ENCODE data around the gene LRP1. TPM values are rescaled to one million over a fixed set of nuclear protein-coding genes. Genes with fewer than 3 reads are reported as not detected.

Gene LRP1
- total RNA-seq, 1 experiment from 2014 or later: 12.4 TPM

DNA sequence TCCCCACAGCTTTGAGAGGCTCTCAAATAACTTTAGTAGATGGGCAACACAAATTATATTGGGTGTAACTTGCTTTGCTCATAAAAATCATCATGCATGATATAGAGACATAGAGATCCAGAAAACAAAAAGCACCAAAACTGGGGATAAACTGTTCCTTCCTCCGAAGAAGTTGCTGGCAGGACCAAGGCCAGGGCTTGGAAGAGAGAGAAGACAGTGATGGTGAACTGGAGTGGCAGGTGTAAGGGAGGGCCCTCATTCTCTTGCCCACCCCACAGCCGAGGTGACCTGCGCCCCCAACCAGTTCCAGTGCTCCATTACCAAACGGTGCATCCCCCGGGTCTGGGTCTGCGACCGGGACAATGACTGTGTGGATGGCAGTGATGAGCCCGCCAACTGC is 72.9 kb downstream of the LRP1 start:
- no TSS peak for BruUV-seq (replicated peaks)
- no peak overlapping the region for H3K27ac Mint-ChIP-seq (ENCODE audit: unreplicated experiment)
- no peak for DNase-seq
- no peaks in the 10 kb centered on the region for H3K4me1 Mint-ChIP-seq (ENCODE audit: low read depth, unreplicated experiment)
- H3K36me3 Mint-ChIP-seq (ENCODE audit: insufficient read depth, unreplicated experiment): peaks cover 3% of the 10 kb centered on the region
- H3K4me3 Mint-ChIP-seq (ENCODE audit: low read depth, unreplicated experiment): no peak overlapping the region
- no peaks in the 10 kb centered on the region for H3K9me3 Mint-ChIP-seq (ENCODE audit: low read depth, unreplicated experiment)
- CTCF ChIA-PET: no interaction called here
- peaks cover 20% of the 10 kb centered on the region for H3K27me3 Mint-ChIP-seq (ENCODE audit: unreplicated experiment)
- TF ChIP-seq, protein P1, sequence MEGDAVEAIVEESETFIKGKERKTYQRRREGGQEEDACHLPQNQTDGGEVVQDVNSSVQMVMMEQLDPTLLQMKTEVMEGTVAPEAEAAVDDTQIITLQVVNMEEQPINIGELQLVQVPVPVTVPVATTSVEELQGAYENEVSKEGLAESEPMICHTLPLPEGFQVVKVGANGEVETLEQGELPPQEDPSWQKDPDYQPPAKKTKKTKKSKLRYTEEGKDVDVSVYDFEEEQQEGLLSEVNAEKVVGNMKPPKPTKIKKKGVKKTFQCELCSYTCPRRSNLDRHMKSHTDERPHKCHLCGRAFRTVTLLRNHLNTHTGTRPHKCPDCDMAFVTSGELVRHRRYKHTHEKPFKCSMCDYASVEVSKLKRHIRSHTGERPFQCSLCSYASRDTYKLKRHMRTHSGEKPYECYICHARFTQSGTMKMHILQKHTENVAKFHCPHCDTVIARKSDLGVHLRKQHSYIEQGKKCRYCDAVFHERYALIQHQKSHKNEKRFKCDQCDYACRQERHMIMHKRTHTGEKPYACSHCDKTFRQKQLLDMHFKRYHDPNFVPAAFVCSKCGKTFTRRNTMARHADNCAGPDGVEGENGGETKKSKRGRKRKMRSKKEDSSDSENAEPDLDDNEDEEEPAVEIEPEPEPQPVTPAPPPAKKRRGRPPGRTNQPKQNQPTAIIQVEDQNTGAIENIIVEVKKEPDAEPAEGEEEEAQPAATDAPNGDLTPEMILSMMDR (IDR thresholded peaks at IDR 0.05; ENCODE audit: unreplicated experiment): no peak
- intact Hi-C loops (cut with micrococcal nuclease; ENCODE audit: unreplicated experiment): no loop called here

DNA sequence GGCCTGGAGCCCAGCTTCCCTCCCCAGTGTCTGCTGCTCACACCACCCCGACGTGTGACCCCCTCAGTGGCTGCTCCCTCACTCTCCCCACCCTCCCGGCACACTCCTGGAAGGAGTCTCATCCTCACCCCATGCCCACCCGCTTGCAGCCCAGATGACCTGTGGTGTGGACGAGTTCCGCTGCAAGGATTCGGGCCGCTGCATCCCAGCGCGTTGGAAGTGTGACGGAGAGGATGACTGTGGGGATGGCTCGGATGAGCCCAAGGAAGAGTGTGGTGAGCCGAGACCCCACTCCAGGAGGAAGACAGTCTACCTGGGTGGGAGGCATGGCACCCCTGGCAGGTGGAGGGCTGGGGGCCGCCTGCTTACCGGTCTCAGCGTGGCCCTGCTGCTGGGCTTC is 73.3 kb downstream of the LRP1 start:
- CTCF ChIA-PET: no interaction called here
- H3K9me3 Mint-ChIP-seq (ENCODE audit: low read depth, unreplicated experiment): no peaks in the 10 kb centered on the region
- BruUV-seq (replicated peaks): no TSS peak

DNA sequence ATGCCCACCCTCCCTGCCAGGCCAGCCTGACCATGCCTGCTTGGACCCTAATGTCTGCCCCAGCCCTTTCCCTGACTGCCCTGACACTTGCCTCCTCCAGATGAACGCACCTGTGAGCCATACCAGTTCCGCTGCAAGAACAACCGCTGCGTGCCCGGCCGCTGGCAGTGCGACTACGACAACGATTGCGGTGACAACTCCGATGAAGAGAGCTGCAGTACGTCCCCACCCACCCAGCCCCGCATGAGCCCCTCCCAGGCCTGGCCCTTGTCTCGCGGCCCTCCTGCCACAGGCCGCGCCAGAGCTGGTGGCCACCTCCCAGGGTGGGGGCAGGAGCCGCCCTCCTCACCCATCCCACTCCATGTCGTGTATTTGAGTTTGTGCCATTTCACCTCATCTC is 74.0 kb downstream of the LRP1 start:
- CTCF ChIA-PET: no interaction called here
- no peak overlapping the region for H3K4me3 Mint-ChIP-seq (ENCODE audit: low read depth, unreplicated experiment)
- no peaks in the 10 kb centered on the region for H3K4me1 Mint-ChIP-seq (ENCODE audit: low read depth, unreplicated experiment)
- TF ChIP-seq, protein P1 (IDR thresholded peaks at IDR 0.05; ENCODE audit: unreplicated experiment): no peak
- H3K27ac Mint-ChIP-seq (ENCODE audit: unreplicated experiment): no peak overlapping the region
- H3K9me3 Mint-ChIP-seq (ENCODE audit: low read depth, unreplicated experiment): no peaks in the 10 kb centered on the region
- DNase-seq: no peak
- peaks cover 9% of the 10 kb centered on the region for H3K27me3 Mint-ChIP-seq (ENCODE audit: unreplicated experiment)
- intact Hi-C loops (cut with micrococcal nuclease; ENCODE audit: unreplicated experiment): no loop called here
- peaks cover 3% of the 10 kb centered on the region for H3K36me3 Mint-ChIP-seq (ENCODE audit: insufficient read depth, unreplicated experiment)
- no TSS peak for BruUV-seq (replicated peaks)

More for the DNA sequence above, 73.3 kb downstream of the LRP1 start:
- Mint-ChIP-seq H3K4me3 (ENCODE audit: low read depth, unreplicated experiment) (no peak overlapping the region), H3K4me1 (ENCODE audit: low read depth, unreplicated experiment) (no peaks in the 10 kb centered on the region), H3K36me3 (ENCODE audit: insufficient read depth, unreplicated experiment) (peaks cover 3% of the 10 kb centered on the region), H3K27me3 (ENCODE audit: unreplicated experiment) (peaks cover 16% of the 10 kb centered on the region), H3K27ac (ENCODE audit: unreplicated experiment) (no peak overlapping the region)
- TF ChIP-seq, protein P1 (IDR thresholded peaks at IDR 0.05; ENCODE audit: unreplicated experiment): no peak
- intact Hi-C loops (cut with micrococcal nuclease; ENCODE audit: unreplicated experiment): no loop called here
- DNase-seq: no peak

DNA sequence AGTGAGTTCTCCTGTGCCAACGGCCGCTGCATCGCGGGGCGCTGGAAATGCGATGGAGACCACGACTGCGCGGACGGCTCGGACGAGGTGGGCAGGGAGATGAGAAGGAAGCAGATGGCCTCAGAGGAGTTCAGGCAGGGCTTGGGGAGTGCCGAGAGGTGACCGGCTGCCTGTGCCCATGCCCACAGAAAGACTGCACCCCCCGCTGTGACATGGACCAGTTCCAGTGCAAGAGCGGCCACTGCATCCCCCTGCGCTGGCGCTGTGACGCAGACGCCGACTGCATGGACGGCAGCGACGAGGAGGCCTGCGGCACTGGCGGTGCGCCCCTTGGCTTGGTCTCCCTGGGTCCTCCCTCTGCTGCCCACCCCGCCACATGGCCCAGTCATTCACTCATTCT is 74.9 kb downstream of the LRP1 start:
- Mint-ChIP-seq H3K27ac (ENCODE audit: unreplicated experiment) (no peak overlapping the region), H3K9me3 (ENCODE audit: low read depth, unreplicated experiment) (no peaks in the 10 kb centered on the region), H3K27me3 (ENCODE audit: unreplicated experiment) (peaks cover under 1% of the 10 kb centered on the region), H3K4me3 (ENCODE audit: low read depth, unreplicated experiment) (no peak overlapping the region), H3K4me1 (ENCODE audit: low read depth, unreplicated experiment) (no peaks in the 10 kb centered on the region), H3K36me3 (ENCODE audit: insufficient read depth, unreplicated experiment) (peaks cover 3% of the 10 kb centered on the region)
- BruUV-seq (replicated peaks): no TSS peak
- CTCF ChIA-PET: no interaction called here
- no peak for DNase-seq
- TF ChIP-seq, protein P1 (IDR thresholded peaks at IDR 0.05; ENCODE audit: unreplicated experiment): no peak
- intact Hi-C loops (cut with micrococcal nuclease; ENCODE audit: unreplicated experiment): no loop called here

All from Calu3 (cell line).